ENCODE measurements around the gene LAPTM5.
"Not testable (repeated sequence)": the region's sequence is repeated elsewhere in the genome, so short reads cannot be mapped to it uniquely, and the experiment has no call there.

LAPTM5 gene

GRCh38 chr1:30768830-30769718 lies 11.5 kb upstream of the LAPTM5 start:
- DNase-seq = no peak

DNA sequence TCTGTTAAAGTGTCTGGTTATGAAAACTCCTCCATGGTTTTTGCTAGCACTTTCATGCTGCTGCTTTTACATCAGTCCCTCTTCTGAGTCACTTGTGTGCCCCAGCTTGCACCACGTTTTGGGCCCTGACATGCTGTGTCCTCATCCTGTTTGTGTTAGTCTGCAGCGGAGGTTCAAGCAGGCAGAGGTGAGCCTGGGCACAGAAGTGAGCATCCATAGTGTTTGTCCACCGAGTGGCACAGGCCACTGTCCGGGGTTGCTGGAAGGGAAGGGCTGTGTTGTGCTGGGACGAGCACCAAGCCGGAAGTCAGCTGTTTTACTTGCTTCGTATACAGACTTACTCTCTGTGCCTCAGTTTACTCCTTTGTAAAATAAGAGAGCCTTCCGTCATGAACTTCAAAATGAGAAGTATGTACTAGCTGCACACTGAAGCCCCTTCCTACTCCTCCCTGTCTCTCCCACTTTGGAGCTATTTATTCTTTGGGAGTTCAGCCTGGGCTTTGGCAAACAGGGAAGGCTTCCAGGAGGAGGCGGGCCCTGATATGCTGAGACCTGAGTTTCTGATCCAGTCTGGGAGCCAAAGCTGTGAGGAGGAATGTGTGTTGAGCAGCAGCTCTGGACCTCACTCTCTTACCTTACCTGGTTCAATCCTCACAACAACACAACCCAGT lies 10.7 kb upstream of the LAPTM5 start:
- DNase-seq = no peak

GRCh38 chr1:30766948-30767347 lies 9.4 kb upstream of the LAPTM5 start:
- DNase-seq = not testable (repeated sequence)

- DNase-seq = no peak
Measured at GRCh38 chr1:30765556-30766434, 8.2 kb upstream of the LAPTM5 start.

DNA sequence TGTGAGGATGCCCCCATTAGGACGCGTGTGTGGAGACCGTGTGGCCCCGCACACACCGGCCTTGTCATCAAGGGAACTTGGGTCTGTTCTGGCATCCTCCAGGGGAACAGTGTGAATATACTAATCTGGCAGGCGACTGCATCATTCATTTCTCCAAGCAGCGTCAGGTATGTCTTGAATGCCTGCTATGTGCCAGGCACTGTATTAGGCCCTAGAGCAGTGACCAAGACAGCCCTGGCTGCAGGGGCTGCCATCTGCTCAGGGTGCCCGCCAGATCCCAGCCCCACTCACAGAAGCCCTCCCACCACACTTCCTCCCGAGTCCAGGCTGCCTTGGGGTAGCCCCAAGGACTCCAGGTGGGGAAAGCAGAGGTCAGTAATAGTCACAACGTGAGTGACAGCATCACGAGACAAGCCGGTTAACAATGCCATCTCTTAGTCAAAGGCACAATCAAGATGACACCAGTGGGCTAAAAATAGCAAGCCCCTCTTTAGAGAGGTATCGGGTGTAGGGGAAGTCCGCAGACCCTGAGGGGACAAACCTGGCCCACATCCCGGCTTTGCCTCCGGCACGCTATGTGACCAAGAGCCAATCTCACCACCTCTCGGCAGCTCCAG lies 7.5 kb upstream of the LAPTM5 start:
- no peak for DNase-seq

DNA sequence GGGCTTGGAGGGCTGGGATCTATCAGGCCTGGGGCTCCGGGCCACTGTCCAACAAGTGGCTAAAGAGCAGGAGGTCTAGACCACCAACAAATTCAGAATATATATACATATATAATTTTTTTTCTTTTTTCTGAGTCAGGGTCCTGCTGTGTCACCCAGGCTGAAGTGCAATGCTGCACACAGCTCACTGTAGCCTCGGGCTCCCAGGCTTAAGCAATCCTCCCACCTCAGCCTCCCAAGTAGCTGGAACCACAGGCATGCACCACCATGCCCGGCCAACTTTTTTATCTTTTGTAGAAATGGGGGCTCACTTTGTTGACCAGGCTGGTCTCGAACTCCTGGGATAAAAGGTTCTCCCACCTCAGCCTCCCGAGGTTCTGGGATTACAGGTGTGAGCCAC lies 6.8 kb upstream of the LAPTM5 start:
- no peak for DNase-seq

DNA sequence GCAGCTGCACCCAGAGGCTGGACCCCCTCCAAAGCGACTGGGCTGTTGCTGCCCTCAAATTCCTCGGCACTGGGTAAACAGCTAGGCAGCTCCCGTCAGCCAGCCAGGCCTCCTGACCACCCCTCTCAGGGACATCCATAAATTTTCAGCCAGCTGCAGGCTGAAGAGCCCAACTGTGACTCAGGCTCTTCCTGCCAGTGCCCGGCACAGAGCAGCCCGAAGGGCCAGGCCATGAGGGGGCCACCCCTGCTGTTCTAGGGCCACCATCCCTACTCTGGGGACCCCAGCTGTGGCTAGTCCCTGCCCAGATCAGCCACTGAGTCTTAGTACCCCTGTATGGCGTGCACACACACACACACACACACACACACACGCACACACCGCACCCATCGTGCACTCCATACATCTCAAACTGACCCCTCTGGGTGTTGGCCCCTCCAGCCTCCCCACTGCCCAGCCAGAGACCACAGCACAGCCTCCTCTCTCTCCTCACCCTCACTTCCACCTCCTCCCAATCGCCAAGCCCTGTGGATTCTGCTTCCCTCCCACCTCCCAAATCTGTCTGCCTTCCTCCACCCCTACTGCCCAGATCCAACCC lies 6.2 kb upstream of the LAPTM5 start:
- DNase-seq = no peak

DNA sequence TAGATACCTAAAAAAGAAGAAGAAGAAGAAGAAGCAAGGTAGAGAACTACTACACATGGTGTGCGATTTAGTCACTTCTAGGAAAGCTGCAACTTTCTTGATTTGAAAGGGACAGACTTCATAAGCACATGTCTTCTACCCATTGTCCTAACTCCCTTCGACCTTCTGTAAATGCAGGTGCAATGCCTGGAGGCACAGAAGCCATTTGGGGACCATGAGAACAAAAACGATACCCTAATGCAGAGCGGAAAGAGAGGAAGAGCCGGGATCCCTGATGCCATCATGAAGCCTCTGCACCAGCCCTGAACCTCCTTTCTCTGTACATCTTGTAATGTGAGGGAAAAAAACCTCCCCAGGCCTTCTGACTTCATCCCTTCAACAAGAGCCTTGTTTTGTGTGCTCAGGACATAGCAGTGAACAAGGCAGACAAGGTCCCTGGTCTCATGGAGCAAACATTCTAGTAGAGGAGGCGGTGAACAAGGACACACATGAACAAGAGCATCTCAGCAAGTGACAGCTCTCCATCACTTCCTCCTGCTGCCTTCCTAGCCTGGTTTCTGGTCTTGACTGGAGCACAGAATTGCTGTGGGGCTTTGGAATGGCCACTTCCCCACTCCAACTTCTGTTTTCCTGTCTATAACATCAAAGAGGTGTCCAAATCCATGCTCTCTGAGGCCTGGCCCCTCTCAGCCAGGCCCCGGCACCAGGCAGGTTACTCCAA lies 5.5 kb upstream of the LAPTM5 start:
- DNase-seq = no peak

DNA sequence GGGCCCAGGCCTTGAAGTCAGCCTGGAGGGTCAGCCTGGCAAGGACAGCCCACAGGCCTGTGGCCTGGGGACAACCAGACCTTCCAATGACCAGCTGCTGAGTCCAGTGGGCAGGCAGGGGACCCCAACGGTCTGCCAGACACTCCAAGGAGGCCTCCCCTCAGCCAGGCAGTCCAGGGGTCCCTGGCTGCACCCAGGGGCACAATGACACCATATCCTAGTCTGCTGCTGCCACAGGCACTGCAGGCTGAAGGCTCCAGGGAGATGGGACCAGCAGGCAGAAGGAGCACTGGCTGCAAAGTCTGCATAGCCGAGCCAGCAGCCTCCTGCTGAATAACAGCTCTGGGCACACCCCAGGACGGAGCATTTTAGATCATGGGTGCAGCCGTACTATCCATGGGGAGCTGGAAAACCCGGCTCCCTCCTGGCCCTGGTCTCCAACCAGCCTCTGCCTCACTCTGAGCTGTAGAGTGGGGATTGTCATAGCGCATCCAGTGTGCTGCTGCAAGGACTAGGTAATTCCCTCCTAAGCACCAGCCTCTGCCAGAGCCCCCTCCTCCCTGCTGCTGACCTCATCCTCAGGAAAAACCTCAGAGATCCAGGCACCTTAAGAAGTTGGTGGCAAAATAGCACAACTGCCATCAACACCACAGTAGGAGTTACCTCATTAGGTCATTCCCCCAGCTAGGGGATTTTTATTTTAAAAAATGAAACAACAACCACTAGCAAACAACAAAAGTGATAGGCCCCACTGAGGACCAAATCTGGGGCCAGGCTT lies 4.8 kb upstream of the LAPTM5 start:
- DNase-seq = no peak

DNA sequence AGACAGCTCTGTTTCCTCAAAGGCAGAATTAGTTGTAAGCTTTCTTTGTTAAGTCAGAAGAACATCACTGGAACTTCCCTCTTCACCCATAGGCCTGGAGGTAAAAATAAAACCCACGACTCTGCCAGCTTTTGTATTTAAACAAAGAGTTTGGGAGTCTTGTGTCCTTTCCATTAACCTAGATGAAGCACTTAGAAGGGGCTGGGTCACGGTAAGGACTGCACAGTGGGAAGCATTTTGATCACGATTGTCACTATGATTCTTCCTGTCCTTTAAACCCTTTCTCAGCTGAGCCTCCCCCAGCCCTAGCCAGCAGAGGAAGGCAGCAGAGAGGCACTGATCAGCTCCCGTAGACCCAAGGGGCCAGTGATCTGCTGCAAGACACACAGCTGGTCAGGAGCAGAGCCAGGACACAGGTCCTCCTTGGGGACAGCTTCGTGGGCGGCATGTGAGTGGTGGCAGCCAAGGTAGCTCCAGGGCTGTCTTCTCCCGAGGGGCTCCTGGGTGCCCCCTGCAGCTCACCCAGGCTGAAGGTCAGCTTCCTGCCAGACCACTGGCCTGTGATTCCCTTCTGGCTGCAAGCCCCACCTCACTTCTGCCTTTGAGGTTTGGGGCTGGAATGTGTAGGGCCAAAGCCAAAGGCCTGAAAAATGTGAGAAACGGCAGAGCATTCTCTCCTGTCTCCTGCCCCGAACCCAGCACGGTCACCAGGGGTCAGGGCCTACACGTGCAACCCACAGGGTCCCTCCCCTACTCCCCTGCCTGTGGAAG lies 4.0 kb upstream of the LAPTM5 start:
- DNase-seq = no peak

DNA sequence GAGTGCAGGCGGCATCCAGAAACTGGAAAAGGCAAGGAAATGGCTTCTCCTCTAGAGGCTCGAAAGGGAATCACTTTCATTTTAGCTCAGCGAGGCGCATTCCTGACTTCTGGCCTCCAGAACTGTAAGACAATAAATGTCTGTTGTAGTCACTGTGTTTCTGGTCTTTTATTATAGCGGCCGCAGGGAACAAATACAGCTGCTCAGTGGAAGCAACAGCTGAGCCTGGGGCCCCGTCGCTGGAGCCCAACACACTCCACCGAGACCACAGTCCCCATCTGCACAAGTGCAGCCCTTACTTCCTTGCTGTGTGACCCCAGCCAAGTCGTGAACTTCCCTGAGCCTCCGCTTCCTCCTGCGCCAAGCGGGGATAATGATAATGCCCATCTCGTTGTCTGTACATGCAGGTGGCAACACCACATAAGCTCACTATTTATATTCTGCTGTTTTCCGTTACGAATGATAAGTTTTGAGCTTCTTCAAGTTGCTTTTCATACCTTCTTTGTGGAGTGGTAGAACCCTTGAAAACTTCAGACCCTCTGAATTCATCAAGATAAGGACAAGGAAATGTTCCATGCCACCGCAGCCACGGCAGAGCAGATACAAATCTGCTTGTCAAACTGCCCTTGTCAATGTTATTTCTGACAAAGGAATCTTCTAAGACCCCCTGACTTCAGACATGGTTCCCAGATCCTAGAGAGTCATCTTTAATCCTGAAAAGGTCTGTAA lies 3.2 kb upstream of the LAPTM5 start:
- DNase-seq = no peak

DNA sequence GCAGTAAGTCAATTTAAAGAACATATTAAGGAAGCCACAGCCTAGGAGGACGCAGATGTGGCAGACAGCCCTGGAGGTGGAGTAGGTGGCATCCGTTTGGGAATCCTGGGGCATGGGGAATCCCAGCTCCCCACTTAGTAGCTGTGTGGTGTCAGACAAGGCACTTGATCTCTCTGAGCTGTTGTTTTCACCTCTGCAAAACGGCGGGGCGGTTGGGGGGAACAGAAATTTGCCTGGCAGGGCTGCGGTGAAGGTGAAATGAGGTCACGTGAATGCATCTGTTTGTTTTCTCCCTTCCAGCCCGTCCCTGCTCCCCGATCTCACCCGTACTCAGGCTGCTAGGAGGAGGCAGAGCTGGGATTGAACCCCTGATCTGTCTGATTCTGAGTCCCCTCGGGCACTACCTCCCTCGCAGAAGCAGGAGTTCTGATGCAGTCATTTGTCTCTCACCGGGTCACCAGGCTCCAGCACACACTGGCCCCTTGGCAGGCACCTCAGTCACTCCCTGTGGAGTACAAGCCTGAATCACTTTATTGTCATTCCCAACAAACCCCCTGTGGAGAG lies 2.2 kb upstream of the LAPTM5 start:
- DNase-seq = peak; percentile 69

- DNase-seq = no peak
Measured at GRCh38 chr1:30758785-30759380, 1.3 kb upstream of the LAPTM5 start.

GRCh38 chr1:30758121-30758688 lies 631 bp upstream of the LAPTM5 start:
- DNase-seq = no peak

GRCh38 chr1:30756545-30757351 lies 826 bp downstream of the LAPTM5 start:
- DNase-seq = peak; percentile 83

GRCh38 chr1:30756206-30756544 lies 1.4 kb downstream of the LAPTM5 start:
- no peak for DNase-seq

- DNase-seq = no peak
Measured at GRCh38 chr1:30755746-30756145, 1.8 kb downstream of the LAPTM5 start.

Data from central memory CD4-positive, alpha-beta T cell (primary cell).